H9 (cell line): Measurements from ENCODE around the gene STAMBP. TPM values are rescaled to one million over a fixed set of nuclear protein-coding genes. Genes with fewer than 3 reads are reported as not detected.

Experiments
- DNase-seq: peaks from one replicate; pipeline ENCODE4 v3.0.0-alpha.2; 2017
- H2AFZ ChIP-seq: one replicate; pipeline ENCODE4 v1.6.1; 2013; ENCODE audit warnings: mild to moderate bottlenecking, low read length, control low read depth, moderate library complexity
- H2AK5ac ChIP-seq: 2 replicates; pipeline ENCODE4 v1.6.1; 2013; ENCODE audit warnings: low read length, control low read depth, mixed read lengths; ENCODE audit not compliant: insufficient read length
- H2BK120ac ChIP-seq: one replicate; pipeline ENCODE4 v1.6.1; 2013; ENCODE audit warnings: low read depth, mild to moderate bottlenecking, low read length, control low read depth, inconsistent platforms; ENCODE audit not compliant: poor library complexity, severe bottlenecking
- H2BK12ac ChIP-seq: 2 replicates; pipeline ENCODE4 v1.6.1; 2013; ENCODE audit warnings: low read length, control low read depth, mixed read lengths, low read depth; ENCODE audit not compliant: insufficient read length
- H2BK15ac ChIP-seq: 2 replicates; pipeline ENCODE4 v1.6.1; 2013; ENCODE audit warnings: low read depth, low read length, control low read depth
- H2BK20ac ChIP-seq: one replicate; pipeline ENCODE4 v1.6.1; 2013; ENCODE audit warnings: low read depth, mild to moderate bottlenecking, low read length, control low read depth, inconsistent platforms; ENCODE audit not compliant: poor library complexity, severe bottlenecking
- H2BK5ac ChIP-seq: 2 replicates; pipeline ENCODE4 v1.6.1; 2013; ENCODE audit warnings: low read length, control low read depth, mixed read lengths; ENCODE audit not compliant: insufficient read length
- H3K14ac ChIP-seq: 2 replicates; pipeline ENCODE4 v1.6.1; 2013; ENCODE audit warnings: low read length, control low read depth; ENCODE audit not compliant: insufficient read depth
- H3K18ac ChIP-seq: 2 replicates; pipeline ENCODE4 v1.6.1; 2013; ENCODE audit warnings: low read depth, mild to moderate bottlenecking, mixed read lengths, low read length, control low read depth; ENCODE audit not compliant: insufficient read length
- H3K23ac ChIP-seq: 2 replicates; pipeline ENCODE4 v1.6.1; 2013; ENCODE audit warnings: low read length, control low read depth, mixed read lengths, low read depth; ENCODE audit not compliant: insufficient read length
- H3K23me2 ChIP-seq: 2 replicates; pipeline ENCODE4 v1.6.1; 2013; ENCODE audit warnings: low read depth, mild to moderate bottlenecking, mixed read lengths, low read length, control low read depth; ENCODE audit not compliant: insufficient read length, poor library complexity, severe bottlenecking
- H3K27ac ChIP-seq: 2 replicates; pipeline ENCODE4 v1.5.1; 2013; ENCODE audit warnings: low read length, control low read depth, mixed read lengths, low read depth; ENCODE audit not compliant: insufficient read length
- H3K27me3 ChIP-seq: 2 replicates; pipeline ENCODE4 v1.6.1; 2013; ENCODE audit warnings: low read length, control low read depth, inconsistent platforms; ENCODE audit not compliant: insufficient read depth
- H3K4ac ChIP-seq: 2 replicates; pipeline ENCODE4 v1.6.1; 2013; ENCODE audit warnings: low read depth, mild to moderate bottlenecking, control low read depth, inconsistent platforms, low read length, moderate library complexity
- H3K4me1 ChIP-seq: 2 replicates; pipeline ENCODE4 v1.6.1; 2013; ENCODE audit warnings: low read length, control low read depth, inconsistent platforms; ENCODE audit not compliant: insufficient read depth
- H3K4me2 ChIP-seq: 2 replicates; pipeline ENCODE4 v1.6.1; 2013; ENCODE audit warnings: low read length, control low read depth, mixed read lengths; ENCODE audit not compliant: insufficient read length, insufficient read depth
- H3K56ac ChIP-seq: 2 replicates; pipeline ENCODE4 v1.6.1; 2013; ENCODE audit warnings: low read depth, mild to moderate bottlenecking, mixed read lengths, low read length, control low read depth; ENCODE audit not compliant: insufficient read length
- H3K79me1 ChIP-seq: 2 replicates; pipeline ENCODE4 v1.6.1; 2013; ENCODE audit warnings: low read depth, mild to moderate bottlenecking, moderate library complexity, low read length, control low read depth, inconsistent platforms; ENCODE audit not compliant: insufficient read depth, poor library complexity, severe bottlenecking
- H3K79me2 ChIP-seq: 2 replicates; pipeline ENCODE4 v1.6.1; 2013; ENCODE audit warnings: low read length, control low read depth, inconsistent platforms; ENCODE audit not compliant: insufficient read depth
- H3K9ac ChIP-seq: 2 replicates; pipeline ENCODE4 v1.6.1; 2013; ENCODE audit warnings: low read length, control low read depth, mixed read lengths; ENCODE audit not compliant: insufficient read length; ENCODE audit errors: extremely low read depth
- H3K9me3 ChIP-seq: one replicate; pipeline ENCODE4 v1.6.1; 2013; ENCODE audit warnings: low read depth, low read length, inconsistent platforms; ENCODE audit not compliant: control insufficient read depth
- H3T11ph ChIP-seq: one replicate; pipeline ENCODE4 v1.6.1; 2013; ENCODE audit warnings: mild to moderate bottlenecking, low read length, control low read depth, inconsistent platforms
- H4K20me1 ChIP-seq: one replicate; pipeline ENCODE4 v1.6.1; 2013; ENCODE audit not compliant: control insufficient read depth, insufficient read length, insufficient read depth
- H4K5ac ChIP-seq: 2 replicates; pipeline ENCODE4 v1.6.1; 2013; ENCODE audit warnings: low read depth, mild to moderate bottlenecking, mixed read lengths, low read length, control low read depth; ENCODE audit not compliant: insufficient read length
- H4K8ac ChIP-seq: replicated peaks from 2 replicates; pipeline ENCODE4 v1.6.1; 2013; ENCODE audit warnings: low read length, control low read depth, mixed read lengths, low read depth; ENCODE audit not compliant: insufficient read length
- H4K91ac ChIP-seq: 2 replicates; pipeline ENCODE4 v1.6.1; 2013; ENCODE audit warnings: low read depth, mild to moderate bottlenecking, moderate library complexity, mixed read lengths, low read length, control low read depth; ENCODE audit not compliant: insufficient read length
- H3K27ac Mint-ChIP-seq, 3 experiments: 2 replicates in 2 of 3; 3 replicates in 1 of 3; pipeline ENCODE4 v1.8.0; 2020 to 2021; ENCODE audit warnings: mixed read lengths in 3 of 3, mild to moderate bottlenecking in 1 of 3, moderate library complexity in 1 of 3
- H3K27me3 Mint-ChIP-seq: 2 replicates; pipeline ENCODE4 v1.8.0; 2021; ENCODE audit warnings: low read depth, mild to moderate bottlenecking, moderate library complexity, mixed read lengths
- H3K36me3 Mint-ChIP-seq, 3 experiments: 2 replicates in 2 of 3; 3 replicates in 1 of 3; pipeline ENCODE4 v1.8.0; 2020 to 2021; ENCODE audit warnings: low read depth in 3 of 3, mixed read lengths in 3 of 3; ENCODE audit not compliant: insufficient read depth in 1 of 3
- H3K4me1 Mint-ChIP-seq, 2 experiments: 2 replicates each; pipeline ENCODE4 v1.8.0; 2020; ENCODE audit warnings: mixed read lengths in 2 of 2
- H3K4me3 Mint-ChIP-seq, 2 experiments: 2 replicates in 1 of 2; 3 replicates in 1 of 2; pipeline ENCODE4 v1.8.0; 2020 to 2021; ENCODE audit warnings: mild to moderate bottlenecking in 2 of 2, mixed read lengths in 2 of 2, moderate library complexity in 1 of 2
- H3K9me3 Mint-ChIP-seq, 2 experiments: 2 replicates in 1 of 2; 3 replicates in 1 of 2; pipeline ENCODE4 v1.8.0; 2020; ENCODE audit warnings: mild to moderate bottlenecking in 2 of 2, mixed read lengths in 2 of 2, moderate library complexity in 1 of 2
- WGBS: extraction: QIAGEN DNeasy Blood & Tissue Kit; methylation state at CpG from one replicate; pipeline ENCODE4 v1.1.7; 2013; ENCODE audit warnings: missing lambda C conversion rate, low lambda C conversion rate, mixed read lengths; ENCODE audit not compliant: insufficient read length; ENCODE audit errors: extremely low coverage; 5-methylcytosine and 5-hydroxymethylcytosine counted together
- total RNA-seq: library from RNA; stranded (reverse); gene quantifications from 2 replicates; pipeline ENCODE4 v1.2.1, GENCODE V29; 2021
- TF ChIP-seq, protein P1 (sequence below): fragments of 200-600 bp; sonication (generic); conservative IDR thresholded peaks from 3 replicates; pipeline ENCODE4 v1.8.0; 2021; ENCODE audit warnings: antibody characterized with exemption, mild to moderate bottlenecking

STAMBP gene
- total RNA-seq, 1 experiment from 2014 or later = 45.5 TPM

- no peak for DNase-seq
- WGBS = no CpG with 5 or more reads among the region's 2 CpGs
Observed at GRCh38 chr2:73885406-73885805, 56.6 kb downstream of the STAMBP start.

More at GRCh38 chr2:73885406-73885805, 56.6 kb downstream of the STAMBP start:
- Mint-ChIP-seq H3K27me3 (0 out of 2 replicates have a peak, but pooled peaks cover 1% of the 10 kb centered on the region), H3K4me3 (no peak overlapping the region), H3K4me1 (peaks cover 3 to 4% of the 10 kb centered on the region in 2 experiments), H3K36me3 (no peaks in the 10 kb centered on the region), H3K9me3 (no peaks in the 10 kb centered on the region), H3K27ac (no peak overlapping the region)
- H3K79me1 ChIP-seq = no peaks in the 10 kb centered on the region
- H3K23me2 ChIP-seq = no peaks in the 10 kb centered on the region
- TF ChIP-seq, protein P1, sequence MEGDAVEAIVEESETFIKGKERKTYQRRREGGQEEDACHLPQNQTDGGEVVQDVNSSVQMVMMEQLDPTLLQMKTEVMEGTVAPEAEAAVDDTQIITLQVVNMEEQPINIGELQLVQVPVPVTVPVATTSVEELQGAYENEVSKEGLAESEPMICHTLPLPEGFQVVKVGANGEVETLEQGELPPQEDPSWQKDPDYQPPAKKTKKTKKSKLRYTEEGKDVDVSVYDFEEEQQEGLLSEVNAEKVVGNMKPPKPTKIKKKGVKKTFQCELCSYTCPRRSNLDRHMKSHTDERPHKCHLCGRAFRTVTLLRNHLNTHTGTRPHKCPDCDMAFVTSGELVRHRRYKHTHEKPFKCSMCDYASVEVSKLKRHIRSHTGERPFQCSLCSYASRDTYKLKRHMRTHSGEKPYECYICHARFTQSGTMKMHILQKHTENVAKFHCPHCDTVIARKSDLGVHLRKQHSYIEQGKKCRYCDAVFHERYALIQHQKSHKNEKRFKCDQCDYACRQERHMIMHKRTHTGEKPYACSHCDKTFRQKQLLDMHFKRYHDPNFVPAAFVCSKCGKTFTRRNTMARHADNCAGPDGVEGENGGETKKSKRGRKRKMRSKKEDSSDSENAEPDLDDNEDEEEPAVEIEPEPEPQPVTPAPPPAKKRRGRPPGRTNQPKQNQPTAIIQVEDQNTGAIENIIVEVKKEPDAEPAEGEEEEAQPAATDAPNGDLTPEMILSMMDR = no peak
- no peak overlapping the region for H2AFZ ChIP-seq
- no peaks in the 10 kb centered on the region for H4K20me1 ChIP-seq
- H3K23ac ChIP-seq = no peak overlapping the region
- no peak overlapping the region for H2BK120ac ChIP-seq
- H3K79me2 ChIP-seq = no peaks in the 10 kb centered on the region
- H2AK5ac ChIP-seq = no peak overlapping the region
- no peaks in the 10 kb centered on the region for H3K4me1 ChIP-seq
- no peak overlapping the region for H4K91ac ChIP-seq
- H3K4me2 ChIP-seq = no peak overlapping the region
- H4K8ac ChIP-seq = no peak overlapping the region
- H3K4ac ChIP-seq = no peak overlapping the region
- no peak overlapping the region for H2BK15ac ChIP-seq
- no peak overlapping the region for H3K9ac ChIP-seq
- no peak overlapping the region for H3K14ac ChIP-seq
- no peak overlapping the region for H3T11ph ChIP-seq
- no peaks in the 10 kb centered on the region for H3K27me3 ChIP-seq
- no peak overlapping the region for H3K18ac ChIP-seq
- no peak overlapping the region for H4K5ac ChIP-seq
- no peaks in the 10 kb centered on the region for H3K9me3 ChIP-seq
- H2BK5ac ChIP-seq = no peak overlapping the region
- H3K56ac ChIP-seq = no peak overlapping the region
- H2BK12ac ChIP-seq = no peak overlapping the region
- H3K27ac ChIP-seq = no peak overlapping the region
- no peak overlapping the region for H2BK20ac ChIP-seq
